GM12873 (cell line): ENCODE data around the gene GINS3.

Source experiments
- TF ChIP-seq, protein P1 (sequence below): IDR thresholded peaks from 2 replicates; pipeline ENCODE4 v1.5.1; 2012; ENCODE audit warnings: low read depth, mild to moderate bottlenecking, moderate library complexity, low read length, control low read depth; ENCODE audit not compliant: insufficient read depth; ENCODE audit errors: missing control alignments

Gene GINS3

DNA sequence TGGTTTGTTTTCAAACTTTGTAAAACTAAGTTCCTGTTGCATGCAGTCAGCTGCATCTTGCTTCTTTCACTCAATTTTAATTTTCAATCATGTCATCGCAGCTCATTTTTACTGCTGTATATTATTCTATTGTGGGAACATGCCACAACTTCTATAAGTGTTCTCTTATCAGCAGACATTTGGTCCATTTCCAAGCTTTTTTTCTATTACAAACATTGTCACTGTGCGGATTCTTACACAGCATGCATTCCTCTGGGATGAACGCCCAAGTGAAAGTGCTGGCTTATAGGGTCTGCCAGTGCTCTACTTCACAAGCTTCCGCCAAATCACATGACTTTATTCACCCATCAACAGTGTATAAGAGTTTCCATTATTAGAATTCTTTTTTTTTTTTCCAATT, 22.7 kb downstream of the GINS3 start:
- TF ChIP-seq, protein P1, sequence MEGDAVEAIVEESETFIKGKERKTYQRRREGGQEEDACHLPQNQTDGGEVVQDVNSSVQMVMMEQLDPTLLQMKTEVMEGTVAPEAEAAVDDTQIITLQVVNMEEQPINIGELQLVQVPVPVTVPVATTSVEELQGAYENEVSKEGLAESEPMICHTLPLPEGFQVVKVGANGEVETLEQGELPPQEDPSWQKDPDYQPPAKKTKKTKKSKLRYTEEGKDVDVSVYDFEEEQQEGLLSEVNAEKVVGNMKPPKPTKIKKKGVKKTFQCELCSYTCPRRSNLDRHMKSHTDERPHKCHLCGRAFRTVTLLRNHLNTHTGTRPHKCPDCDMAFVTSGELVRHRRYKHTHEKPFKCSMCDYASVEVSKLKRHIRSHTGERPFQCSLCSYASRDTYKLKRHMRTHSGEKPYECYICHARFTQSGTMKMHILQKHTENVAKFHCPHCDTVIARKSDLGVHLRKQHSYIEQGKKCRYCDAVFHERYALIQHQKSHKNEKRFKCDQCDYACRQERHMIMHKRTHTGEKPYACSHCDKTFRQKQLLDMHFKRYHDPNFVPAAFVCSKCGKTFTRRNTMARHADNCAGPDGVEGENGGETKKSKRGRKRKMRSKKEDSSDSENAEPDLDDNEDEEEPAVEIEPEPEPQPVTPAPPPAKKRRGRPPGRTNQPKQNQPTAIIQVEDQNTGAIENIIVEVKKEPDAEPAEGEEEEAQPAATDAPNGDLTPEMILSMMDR: no peak

DNA sequence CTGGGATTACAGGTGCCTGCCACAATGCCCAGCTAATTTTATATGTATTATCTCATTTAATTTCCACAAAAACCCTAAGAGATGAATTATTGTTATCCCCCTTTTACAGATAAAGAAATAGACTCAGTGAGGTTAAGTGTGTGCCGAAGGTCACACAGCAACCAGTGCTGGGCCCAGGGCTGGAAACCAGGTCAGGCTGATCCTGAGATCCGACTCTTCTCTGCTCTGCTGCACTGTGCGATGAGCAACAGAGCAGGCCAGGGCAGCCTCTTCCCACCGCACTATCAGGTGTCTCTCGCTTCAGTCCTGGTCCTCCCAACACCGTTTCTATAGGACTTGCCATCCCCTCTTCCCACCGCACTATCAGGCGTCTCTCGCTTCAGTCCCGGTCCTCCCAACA, 24.8 kb downstream of the GINS3 start:
- TF ChIP-seq, protein P1: no peak

- TF ChIP-seq, protein P1: no peak
Measured at GRCh38 chr16:58417600-58417999, 25.3 kb downstream of the GINS3 start.

- TF ChIP-seq, protein P1: no peak
Measured at GRCh38 chr16:58418026-58418425, 25.8 kb downstream of the GINS3 start.

GRCh38 chr16:58418601-58419000, 26.3 kb downstream of the GINS3 start:
- TF ChIP-seq, protein P1: no peak

DNA sequence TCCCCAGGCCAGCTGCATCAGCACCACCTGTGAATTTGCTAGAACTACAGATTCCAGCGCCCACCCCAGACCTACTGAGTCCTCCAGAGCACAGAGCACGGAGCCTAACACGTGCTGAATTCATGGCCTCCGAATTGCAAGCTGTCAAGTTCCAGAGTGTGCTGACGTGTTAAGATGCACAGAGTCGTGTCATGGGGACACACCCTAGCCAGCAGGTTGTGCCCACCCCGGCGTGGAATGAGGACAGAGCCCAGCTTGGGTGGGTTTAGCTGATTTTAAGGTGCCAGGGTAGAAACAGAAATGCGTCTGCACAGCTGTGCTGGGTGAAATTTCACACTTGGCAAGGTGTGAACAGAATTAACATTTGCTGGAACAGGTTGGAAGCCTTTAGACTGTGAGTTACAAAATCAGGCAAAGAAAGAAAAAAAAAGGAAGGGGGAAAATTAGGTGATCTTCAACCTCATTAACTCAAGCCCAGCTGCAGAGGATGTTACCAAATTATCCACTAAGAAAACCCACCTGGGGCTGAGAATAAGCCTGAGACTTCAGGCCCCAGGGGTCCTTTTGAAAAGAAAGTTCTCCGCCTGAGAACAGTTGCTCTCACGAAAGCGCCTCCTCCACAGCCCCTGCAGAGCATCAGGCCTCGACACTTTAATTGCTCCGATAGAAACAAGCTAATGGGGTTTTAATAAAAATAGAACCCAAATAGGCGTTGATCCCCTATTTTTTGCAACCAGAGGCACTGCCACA, 27.1 kb downstream of the GINS3 start:
- TF ChIP-seq, protein P1: no peak

GRCh38 chr16:58421059-58421458, 28.8 kb downstream of the GINS3 start:
- TF ChIP-seq, protein P1: no peak
